Smooth muscle cell (in vitro differentiated cells): ENCODE results near the gene TTC9C. TPM values are rescaled to one million over a fixed set of nuclear protein-coding genes. Genes with fewer than 3 reads are reported as not detected.

Source experiments
- DNase-seq: peaks from one replicate; lab custom pipeline; 2025; ENCODE audit not compliant: unreplicated experiment; lab: John Stamatoyannopoulos, UW
- H2AFZ ChIP-seq: fragments of 200-600 bp; sonication (generic); 2 replicates; pipeline ENCODE4 v1.6.0; 2016; ENCODE audit warnings: antibody characterized with exemption, low read depth, mild to moderate bottlenecking
- H3F3A ChIP-seq: fragments of 200-600 bp; sonication (generic); 2 replicates; pipeline ENCODE4 v1.6.0; 2017; ENCODE audit warnings: antibody characterized with exemption, low read depth
- H3K27ac ChIP-seq: fragments of 200-600 bp; sonication (generic); 2 replicates; pipeline ENCODE4 v1.5.1; 2016; ENCODE audit warnings: low read depth, mild to moderate bottlenecking
- H3K27me3 ChIP-seq: fragments of 200-600 bp; sonication (generic); 2 replicates; pipeline ENCODE4 v1.6.1; 2016; ENCODE audit warnings: low read depth, mild to moderate bottlenecking
- H3K36me3 ChIP-seq: fragments of 200-600 bp; sonication (generic); 2 replicates; pipeline ENCODE4 v1.5.1; 2016; ENCODE audit warnings: low read depth
- H3K4me1 ChIP-seq: fragments of 200-600 bp; sonication (generic); 2 replicates; pipeline ENCODE4 v1.5.1; 2016; ENCODE audit warnings: low read depth
- H3K4me2 ChIP-seq: fragments of 200-600 bp; sonication (generic); 2 replicates; pipeline ENCODE4 v1.6.0; 2016; ENCODE audit warnings: mild to moderate bottlenecking
- H3K4me3 ChIP-seq: fragments of 200-600 bp; sonication (generic); 2 replicates; pipeline ENCODE4 v1.5.1; 2016; ENCODE audit warnings: mild to moderate bottlenecking
- H3K79me2 ChIP-seq: fragments of 200-600 bp; sonication (generic); 2 replicates; pipeline ENCODE4 v1.6.0; 2016; ENCODE audit warnings: low read depth, mild to moderate bottlenecking
- H3K9ac ChIP-seq: fragments of 200-600 bp; sonication (generic); 2 replicates; pipeline ENCODE4 v1.6.0; 2016; ENCODE audit warnings: low read depth
- H3K9me3 ChIP-seq: fragments of 200-600 bp; sonication (generic); replicated peaks from 2 replicates; pipeline ENCODE4 v1.5.1; 2016; ENCODE audit warnings: low read depth
- H4K20me1 ChIP-seq: fragments of 200-600 bp; sonication (generic); 2 replicates; pipeline ENCODE4 v1.6.0; 2016; ENCODE audit warnings: low read depth
- CTCF ChIP-seq: fragments of 200-600 bp; sonication (generic); IDR thresholded peaks from 2 replicates; pipeline ENCODE4 v1.5.1; 2017; ENCODE audit warnings: borderline replicate concordance, mild to moderate bottlenecking, antibody characterized with exemption; ENCODE audit not compliant: insufficient read depth, poor library complexity, severe bottlenecking
- WGBS: methylation state at CpG from one replicate; pipeline ENCODE4 v1.1.7; 2016; ENCODE audit warnings: low lambda C conversion rate; 5-methylcytosine and 5-hydroxymethylcytosine counted together
- polyA plus RNA-seq: library from polyadenylated mRNA; unstranded; fragments of >200 nt; fragmentation: Nextera tagmentation; extraction: Ambion mirVana; gene quantifications from 2 replicates; pipeline ENCODE4 v1.2.1, GENCODE V29; 2016
- total RNA-seq: library from RNA; depleted of rRNA; stranded (reverse); fragments of >200 nt; gene quantifications from 2 replicates; pipeline ENCODE4 v1.2.3, GENCODE V29; 2014

Gene TTC9C
- total and polyA plus RNA-seq, 2 experiments from 2014 or later = 20.1 to 49.3 TPM

- Histone ChIP-seq H3K4me2 (peak overlapping the region; percentile 90), H3K27me3 (no peaks in the 10 kb centered on the region), H3K9ac (peak overlapping the region; percentile 97), H3K9me3 (no peaks in the 10 kb centered on the region), H4K20me1 (no peaks in the 10 kb centered on the region), H3K27ac (peak overlapping the region; percentile 98), H3F3A (peaks cover 56% of the 10 kb centered on the region), H3K4me1 (peaks cover 37% of the 10 kb centered on the region), H3K79me2 (peaks cover 13% of the 10 kb centered on the region), H2AFZ (peak overlapping the region; percentile 98), H3K36me3 (no peaks in the 10 kb centered on the region), H3K4me3 (peak overlapping the region; percentile 64)
- WGBS = 6% methylated on average over 46 of the region's 47 CpGs
- no peak for TF ChIP-seq CTCF
- peak; percentile 73 for DNase-seq
Observed at GRCh38 chr11:62709247-62710000, 18.9 kb upstream of the TTC9C start.

- H3K27me3 ChIP-seq = no peaks in the 10 kb centered on the region
- H3K4me3 ChIP-seq = peak overlapping the region; percentile 64
- no peaks in the 10 kb centered on the region for H3K36me3 ChIP-seq
- H3F3A ChIP-seq = peaks cover 56% of the 10 kb centered on the region
- peak overlapping the region; percentile 98 for H3K27ac ChIP-seq
- H2AFZ ChIP-seq = peak overlapping the region; percentile 98
- peak overlapping the region; percentile 97 for H3K9ac ChIP-seq
- peaks cover 8% of the 10 kb centered on the region for H3K79me2 ChIP-seq
- peaks cover 37% of the 10 kb centered on the region for H3K4me1 ChIP-seq
- TF ChIP-seq CTCF = no peak
- H3K9me3 ChIP-seq = no peaks in the 10 kb centered on the region
- WGBS = 79% methylated on average over 7 of the region's 7 CpGs
- no peaks in the 10 kb centered on the region for H4K20me1 ChIP-seq
- peak overlapping the region; percentile 90 for H3K4me2 ChIP-seq
- DNase-seq = no peak
Observed at GRCh38 chr11:62710001-62710345, 18.3 kb upstream of the TTC9C start.

DNA sequence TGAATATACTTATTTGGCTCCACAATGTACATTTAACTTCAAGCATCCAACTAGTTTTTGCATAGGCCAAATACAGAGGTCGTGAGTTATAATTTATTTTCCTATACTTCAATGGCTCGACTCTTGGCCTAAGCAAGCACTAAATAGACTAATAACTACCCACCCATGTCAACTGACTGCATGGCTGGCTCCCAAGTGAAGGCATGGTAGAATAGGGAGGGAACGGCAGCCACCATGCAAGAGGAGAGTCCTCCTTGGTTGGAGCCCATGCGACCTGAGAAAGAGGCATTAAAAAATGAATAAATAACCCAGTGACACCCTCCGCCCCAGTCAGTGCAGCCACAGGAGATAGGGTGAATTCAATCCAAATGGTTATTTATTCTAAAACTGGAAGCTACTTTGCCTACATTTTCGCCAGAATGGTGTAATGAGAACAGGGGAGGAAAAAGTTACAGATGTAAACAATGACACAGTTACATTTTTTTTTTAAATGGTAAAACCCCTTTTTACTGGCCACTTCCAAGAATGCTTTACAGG lies 15.9 kb upstream of the TTC9C start:
- DNase-seq = no peak
- Histone ChIP-seq H4K20me1 (no peaks in the 10 kb centered on the region), H3K27ac (peak overlapping the region; percentile 11), H3F3A (peaks cover 65% of the 10 kb centered on the region), H3K4me2 (no peak overlapping the region), H3K9me3 (no peaks in the 10 kb centered on the region), H3K4me3 (no peak overlapping the region), H2AFZ (no peak overlapping the region), H3K79me2 (peaks cover 10% of the 10 kb centered on the region), H3K27me3 (no peaks in the 10 kb centered on the region), H3K4me1 (peaks cover 20% of the 10 kb centered on the region), H3K36me3 (no peaks in the 10 kb centered on the region), H3K9ac (no peak overlapping the region)
- WGBS = 97% methylated on average over 6 of the region's 6 CpGs
- TF ChIP-seq CTCF = no peak
